ENCODE measurements around the gene FAM170B.

The FAM170B gene

GRCh38 chr10:49168171-49168540 lies 34.3 kb upstream of the FAM170B start:
- no peak for TF ChIP-seq CTCF (IDR thresholded peaks at IDR 0.05; ENCODE audit: low read depth, low read length, missing control alignments)
- no peak overlapping the region for H3K4me3 ChIP-seq (ENCODE audit: low read depth, low read length)
- no peak for DNase-seq (ENCODE audit: low read depth)

GRCh38 chr10:49167425-49168170 lies 33.8 kb upstream of the FAM170B start:
- no peak overlapping the region for H3K4me3 ChIP-seq (ENCODE audit: low read depth, low read length)
- TF ChIP-seq CTCF (IDR thresholded peaks at IDR 0.05; ENCODE audit: low read depth, low read length, missing control alignments) = no peak
- DNase-seq (ENCODE audit: low read depth) = no peak

GRCh38 chr10:49166484-49167400 lies 32.9 kb upstream of the FAM170B start:
- no peak for DNase-seq (ENCODE audit: low read depth)
- H3K4me3 ChIP-seq (ENCODE audit: low read depth, low read length) = no peak overlapping the region
- no peak for TF ChIP-seq CTCF (IDR thresholded peaks at IDR 0.05; ENCODE audit: low read depth, low read length, missing control alignments)

- no peak for TF ChIP-seq CTCF (IDR thresholded peaks at IDR 0.05; ENCODE audit: low read depth, low read length, missing control alignments)
- no peak for DNase-seq (ENCODE audit: low read depth)
- no peak overlapping the region for H3K4me3 ChIP-seq (ENCODE audit: low read depth, low read length)
Measured at GRCh38 chr10:49165821-49166483, 32.1 kb upstream of the FAM170B start.

GRCh38 chr10:49165259-49165658 lies 31.4 kb upstream of the FAM170B start:
- no peak for TF ChIP-seq CTCF (IDR thresholded peaks at IDR 0.05; ENCODE audit: low read depth, low read length, missing control alignments)
- no peak overlapping the region for H3K4me3 ChIP-seq (ENCODE audit: low read depth, low read length)
- DNase-seq (ENCODE audit: low read depth) = no peak

GRCh38 chr10:49164559-49165188 lies 30.9 kb upstream of the FAM170B start:
- H3K4me3 ChIP-seq (ENCODE audit: low read depth, low read length) = no peak overlapping the region
- TF ChIP-seq CTCF (IDR thresholded peaks at IDR 0.05; ENCODE audit: low read depth, low read length, missing control alignments) = peak; percentile 95
- peak; percentile 44 for DNase-seq (ENCODE audit: low read depth)
